A549 (cell line): ENCODE results near the gene SAT2. TPM values are rescaled to one million over a fixed set of nuclear protein-coding genes. Genes with fewer than 3 reads are reported as not detected.

ENCODE experiments used
- ATAC-seq, 2 experiments: fragments of 200-7000 bp in 1 of 2; fragments of >200 bp in 1 of 2; cut with Nextera tagmentation in 1 of 2; cut with Tn5 transposase in 1 of 2; 3 replicates each; pipeline versions ENCODE4 v1.8.0 to v1.9.1; 2018 to 2020; ENCODE audit warnings: mild to moderate bottlenecking in 1 of 2, moderate library complexity in 1 of 2
- CTCF ChIA-PET: fragments of 300-600 bp; sonication (Branson Sonifier 250); formaldehyde crosslinking; extraction: SDS; loops from one replicate; lab custom pipeline; 2021; ENCODE audit warnings: antibody characterized with exemption, inconsistent platforms; lab: Yijun Ruan, JAX
- POLR2A ChIA-PET: fragments of 350-600 bp; formaldehyde crosslinking; extraction: SDS; loops from one replicate; lab custom pipeline; 2021; ENCODE audit warnings: antibody characterized with exemption, inconsistent platforms; lab: Yijun Ruan, JAX
- DNase-seq, 2 experiments: peaks; one replicate each; pipeline versions ENCODE4 v3.0.0 to v3.0.0-alpha.2; 2011 to 2016; ENCODE audit warnings: low read depth in 1 of 2, low spot score in 1 of 2
- FAIRE-seq: peaks from 2 replicates; lab custom pipeline; 2011; peaks lifted over from hg19 to GRCh38; lab: Jason Lieb, UNC
- H3K27ac ChIP-seq, 2 experiments: fragments of >200 bp; sonication (Bioruptor Twin); formaldehyde crosslinking; 3 replicates each; pipeline ENCODE4 v1.5.1; 2016 to 2017
- H3K4me1 ChIP-seq: fragments of >200 bp; sonication (Bioruptor Twin); formaldehyde crosslinking; 3 replicates; pipeline ENCODE4 v1.6.1; 2016
- H3K4me2 ChIP-seq: fragments of >200 bp; sonication (Bioruptor Twin); formaldehyde crosslinking; 3 replicates; pipeline ENCODE4 v1.6.1; 2016
- H3K4me3 ChIP-seq: fragments of >200 bp; sonication (Bioruptor Twin); formaldehyde crosslinking; 3 replicates; pipeline ENCODE4 v1.5.1; 2016
- H3K9me3 ChIP-seq: fragments of >200 bp; sonication (Bioruptor Twin); formaldehyde crosslinking; 3 replicates; pipeline ENCODE4 v1.6.1; 2016
- ATOH8 ChIP-seq: fragments of 250-450 bp; sonication (Bioruptor Pico); IDR thresholded peaks from 2 replicates; pipeline ENCODE4 v1.5.0; 2020; ENCODE audit warnings: low read depth, mild to moderate bottlenecking, moderate library complexity
- BCL3 ChIP-seq: fragments of >200 bp; sonication (Bioruptor Twin); formaldehyde crosslinking; IDR thresholded peaks from 3 replicates; pipeline ENCODE4 v1.6.1; 2016
- CBX2 ChIP-seq: fragments of 200-600 bp; sonication (generic); IDR thresholded peaks from 2 replicates; pipeline ENCODE4 v1.6.1; 2016; ENCODE audit warnings: low read depth, mild to moderate bottlenecking, borderline replicate concordance
- CTCF ChIP-seq: fragments of >200 bp; sonication (Bioruptor Twin); formaldehyde crosslinking; IDR thresholded peaks from 3 replicates; pipeline ENCODE4 v1.5.1; 2016
- EHMT2 ChIP-seq: fragments of 200-600 bp; sonication (generic); IDR thresholded peaks from 2 replicates; pipeline ENCODE4 v1.6.1; 2016; ENCODE audit warnings: antibody characterized with exemption, low read depth, mild to moderate bottlenecking, moderate library complexity
- EP300 ChIP-seq, 2 experiments: fragments of >200 bp; sonication (Bioruptor Twin); formaldehyde crosslinking; IDR thresholded peaks; 2 replicates in 1 of 2; 3 replicates in 1 of 2; pipeline ENCODE4 v1.6.1; 2016 to 2017
- ESRRA ChIP-seq: fragments of 150-350 bp; IDR thresholded peaks from 2 replicates; pipeline ENCODE4 v1.6.1; 2014; ENCODE audit warnings: mild to moderate bottlenecking, low read length, borderline replicate concordance
- HDAC2 ChIP-seq: fragments of 200-600 bp; sonication (generic); IDR thresholded peaks from 2 replicates; pipeline ENCODE4 v1.6.1; 2016
- HES2 ChIP-seq: fragments of >200 bp; sonication (Bioruptor Twin); formaldehyde crosslinking; IDR thresholded peaks from 2 replicates; pipeline ENCODE4 v1.6.1; 2016
- JUNB ChIP-seq: fragments of >200 bp; sonication (Bioruptor Twin); formaldehyde crosslinking; IDR thresholded peaks from 2 replicates; pipeline ENCODE4 v1.6.1; 2016
- KDM1A ChIP-seq: fragments of 200-600 bp; sonication (generic); IDR thresholded peaks from 2 replicates; pipeline ENCODE4 v1.6.1; 2016; ENCODE audit warnings: low read depth, mild to moderate bottlenecking
- MAX ChIP-seq: IDR thresholded peaks from 2 replicates; pipeline ENCODE4 v1.6.1; 2012
- MAZ ChIP-seq: fragments of 150-350 bp; IDR thresholded peaks from 2 replicates; pipeline ENCODE4 v1.6.1; 2014; ENCODE audit warnings: antibody characterized with exemption, low read depth, low read length, borderline replicate concordance
- NPAS2 ChIP-seq: fragments of 250-450 bp; sonication (Bioruptor Pico); IDR thresholded peaks from 2 replicates; pipeline ENCODE4 v1.8.0; 2022; ENCODE audit warnings: mild to moderate bottlenecking, moderate library complexity, borderline replicate concordance
- NR3C1 ChIP-seq: fragments of >200 bp; sonication (Bioruptor Twin); formaldehyde crosslinking; IDR thresholded peaks from 3 replicates; pipeline ENCODE4 v1.6.1; 2017
- PHF8 ChIP-seq: fragments of 200-600 bp; sonication (generic); IDR thresholded peaks from 2 replicates; pipeline ENCODE4 v1.6.1; 2016; ENCODE audit warnings: low read depth, mild to moderate bottlenecking, antibody characterized with exemption, moderate library complexity, borderline replicate concordance
- POLR2A ChIP-seq: IDR thresholded peaks from 2 replicates; pipeline ENCODE4 v1.6.1; 2012; ENCODE audit warnings: mild to moderate bottlenecking, low read length
- POLR2AphosphoS2 ChIP-seq: conservative IDR thresholded peaks from 2 replicates; pipeline ENCODE4 v1.6.1; 2012; ENCODE audit warnings: low read length, improper control_type of control experiment, inconsistent platforms
- REST ChIP-seq: fragments of 200-600 bp; sonication (generic); IDR thresholded peaks from 2 replicates; pipeline ENCODE4 v1.6.1; 2016; ENCODE audit warnings: antibody characterized with exemption, mild to moderate bottlenecking, moderate library complexity
- RFX5 ChIP-seq: fragments of 450-650 bp; IDR thresholded peaks from 2 replicates; pipeline ENCODE4 v1.7.1; 2014; ENCODE audit warnings: antibody characterized with exemption, mild to moderate bottlenecking, moderate library complexity
- RNF2 ChIP-seq: fragments of 200-600 bp; sonication (generic); IDR thresholded peaks from 2 replicates; pipeline ENCODE4 v1.6.1; 2016; ENCODE audit warnings: low read depth, mild to moderate bottlenecking, antibody characterized with exemption, moderate library complexity, borderline replicate concordance
- TP53 ChIP-seq: fragments of 250-450 bp; sonication (Bioruptor Pico); IDR thresholded peaks from 2 replicates; pipeline ENCODE4 v1.5.0; 2021; ENCODE audit warnings: mild to moderate bottlenecking, moderate library complexity
- ZC3H11A ChIP-seq: fragments of 450-650 bp; IDR thresholded peaks from 2 replicates; pipeline ENCODE4 v1.6.1; 2014; ENCODE audit warnings: antibody characterized with exemption, mild to moderate bottlenecking
- ZFP36 ChIP-seq: fragments of 450-650 bp; IDR thresholded peaks from 2 replicates; pipeline ENCODE4 v1.6.1; 2014; ENCODE audit warnings: borderline replicate concordance; ENCODE audit not compliant: partially characterized antibody
- ZSCAN20 ChIP-seq: fragments of 250-450 bp; sonication (Bioruptor Pico); IDR thresholded peaks from 2 replicates; pipeline ENCODE4 v1.8.0; 2022; ENCODE audit warnings: mild to moderate bottlenecking, moderate library complexity
- WGBS: methylation state at CpG from one replicate; pipeline ENCODE4 v1.1.6; 2017; ENCODE audit errors: missing lambda C conversion rate; 5-methylcytosine and 5-hydroxymethylcytosine counted together
- polyA plus RNA-seq, 4 experiments: library from polyadenylated mRNA; depleted of rRNA in 3 of 4; stranded (reverse); fragments of >200 nt; fragmentation: RNase III in 1 of 4; extraction: RNeasy Plus Mini Kit Qiagen cat#74134 plus additional on column Dnase treatment in 1 of 4; gene quantifications; 2 replicates in 3 of 4; 3 replicates in 1 of 4; pipeline ENCODE4 v1.2.3, GENCODE V29; 2011 to 2017

Gene SAT2
- polyA plus RNA-seq, 2 of the 4 experiments (the other 2 are of a cell fraction) = 38.1 to 76.3 TPM

- no peak for TF ChIP-seq NPAS2 (CRISPR knock-in tag)
- TF ChIP-seq EHMT2 = no peak
- TF ChIP-seq RFX5 = no peak
- TF ChIP-seq JUNB = no peak
- TF ChIP-seq ATOH8 = no peak
- no peak for TF ChIP-seq MAX
- no peak for TF ChIP-seq CTCF
- no peak for TF ChIP-seq HDAC2
- TF ChIP-seq ZFP36 = no peak
- TF ChIP-seq KDM1A = no peak
- no peak for TF ChIP-seq RNF2
- no peak for TF ChIP-seq EP300 (IDR thresholded peaks at IDR 0.05)
- TF ChIP-seq NR3C1 = no peak
- TF ChIP-seq POLR2A = no peak
- TF ChIP-seq TP53 (CRISPR knock-in tag) = no peak
- no peak for TF ChIP-seq HES2
- no peak for TF ChIP-seq ZC3H11A
- TF ChIP-seq CBX2 = no peak
- H3K9me3 ChIP-seq = no peaks in the 10 kb centered on the region
- ChIA-PET POLR2A (interaction anchor here (2.2 to 3.0 kb wide), 3 partner anchors 9 to 98 kb away, joined by 7 to 16 read pairs (median 12); partner anchors contain the start of genes CD68 and TP53), CTCF (interaction anchor here (0.8 to 12.1 kb wide), 25 partner anchors 7 to 535 kb away, joined by 3 to 184 read pairs (median 5); partner anchors contain the start of genes ATP1B2, CD68, DNAH2 and FXR2)
- ATAC-seq = no peak
- H3K4me1 ChIP-seq = peaks cover 36% of the 10 kb centered on the region
- no peak for DNase-seq
- H3K4me2 ChIP-seq = no peak overlapping the region
- H3K4me3 ChIP-seq = no peak overlapping the region
- 91% methylated on average over 30 of the region's 30 CpGs for WGBS
- FAIRE-seq = no peak
- H3K27ac ChIP-seq = 0 out of 6 replicates have a peak overlapping the region, but pooled peaks of 1 of the 2 experiments have one; percentile 7
These were observed 38.9 kb downstream of the SAT2 start for GRCh38 chr17:7588553-7589203.

- ATAC-seq (no peak), FAIRE-seq (no peak), DNase-seq (no peak)
- H3K4me1 ChIP-seq = peaks cover 44% of the 10 kb centered on the region
- H3K9me3 ChIP-seq = no peaks in the 10 kb centered on the region
- ChIA-PET CTCF (interaction anchor here (0.5 to 12.1 kb wide), 27 partner anchors 8 to 472 kb away, joined by 3 to 184 read pairs (median 4); partner anchors contain the start of genes DNAH2, FXR2, SAT2 and TP53), POLR2A (interaction anchor here (0.9 to 5.0 kb wide), 6 partner anchors 8 to 108 kb away, joined by 3 to 97 read pairs (median 3); partner anchors contain the start of genes FXR2, TP53, WRAP53 and ZBTB4)
- H3K4me2 ChIP-seq = no peak overlapping the region
- WGBS = 83% methylated on average over 12 of the region's 12 CpGs
- 0 out of 6 replicates have a peak overlapping the region, but pooled peaks of 1 of the 2 experiments have one; percentile 3 for H3K27ac ChIP-seq
- no peak overlapping the region for H3K4me3 ChIP-seq
- TF ChIP-seq POLR2AphosphoS2 (no peak), POLR2A (no peak), BCL3 (no peak), MAZ (no peak), TP53 (CRISPR knock-in tag) (no peak), EHMT2 (no peak), ZSCAN20 (CRISPR knock-in tag) (no peak), PHF8 (no peak), ATOH8 (no peak), NPAS2 (CRISPR knock-in tag) (no peak), EP300 (IDR thresholded peaks at IDR 0.05) (no peak), ESRRA (no peak), NR3C1 (no peak), REST (no peak)
These were observed 40.0 kb downstream of the SAT2 start for GRCh38 chr17:7587420-7588151.
